OCI-LY7 (cell line): ENCODE measurements around the gene CIITA. TPM values are rescaled to one million over a fixed set of nuclear protein-coding genes. Genes with fewer than 3 reads are reported as not detected.

Experiments
- Bru-seq: library from RNA; stranded (reverse); fragments of 400-500 nt; gene quantifications from one replicate; lab custom pipeline; 2021; lab: Mats Ljungman, UMichigan
- BruChase-seq, 2 experiments: library from RNA; stranded (reverse); fragments of 400-500 nt; gene quantifications; one replicate each; lab custom pipeline; 2021; lab: Mats Ljungman, UMichigan
- BruUV-seq: library from RNA; stranded (reverse); fragments of 400-500 nt; replicated peaks from 2 replicates; lab custom pipeline; 2021; lab: Mats Ljungman, UMichigan
- CTCF ChIA-PET: fragments of 300-600 bp; sonication (Branson Sonifier 250); formaldehyde crosslinking; loops from one replicate; lab custom pipeline; 2022; ENCODE audit warnings: antibody characterized with exemption; ENCODE audit not compliant: unreplicated experiment; lab: Charles Lee
- POLR2A ChIA-PET: fragments of 300-600 bp; sonication (Branson Sonifier 250); formaldehyde crosslinking; loops from one replicate; lab custom pipeline; 2022; ENCODE audit warnings: antibody characterized with exemption; lab: Charles Lee
- DNase-seq: peaks from one replicate; pipeline ENCODE4 v3.0.0-alpha.2; 2015; ENCODE audit warnings: low spot score
- H2AFZ ChIP-seq: fragments of 200-600 bp; sonication (generic), shearing (Covaris generic); 2 replicates; pipeline ENCODE4 v1.6.1; 2014; ENCODE audit warnings: mild to moderate bottlenecking, antibody characterized with exemption, low read length, moderate library complexity
- H3K27ac ChIP-seq: fragments of 200-600 bp; sonication (generic); 2 replicates; pipeline ENCODE4 v1.5.1; 2014; ENCODE audit warnings: mixed run types, low read depth, mild to moderate bottlenecking, moderate library complexity, low read length, inconsistent platforms; ENCODE audit not compliant: poor library complexity, severe bottlenecking
- H3K36me3 ChIP-seq: fragments of 200-600 bp; sonication (generic); 2 replicates; pipeline ENCODE4 v1.6.1; 2014; ENCODE audit warnings: mild to moderate bottlenecking, antibody characterized with exemption, low read length, moderate library complexity, mixed read lengths; ENCODE audit not compliant: insufficient read depth
- H3K4me1 ChIP-seq: fragments of 200-600 bp; sonication (generic); 2 replicates; pipeline ENCODE4 v1.5.1; 2014; ENCODE audit warnings: mild to moderate bottlenecking, low read length; ENCODE audit not compliant: insufficient read depth, poor library complexity, severe bottlenecking
- H3K4me2 ChIP-seq: fragments of 200-600 bp; sonication (generic); 2 replicates; pipeline ENCODE4 v1.6.1; 2014; ENCODE audit warnings: mild to moderate bottlenecking, low read length
- H3K4me3 ChIP-seq: fragments of 200-600 bp; sonication (generic); 2 replicates; pipeline ENCODE4 v1.5.1; 2014; ENCODE audit warnings: mild to moderate bottlenecking, low read depth, low read length; ENCODE audit not compliant: poor library complexity, severe bottlenecking
- H3K79me2 ChIP-seq: fragments of 200-600 bp; sonication (generic); 2 replicates; pipeline ENCODE4 v1.6.1; 2016; ENCODE audit warnings: low read depth, mild to moderate bottlenecking, low read length, moderate library complexity, mixed read lengths; ENCODE audit not compliant: insufficient read depth
- H3K9me2 ChIP-seq: fragments of 200-600 bp; sonication (generic); 2 replicates; pipeline ENCODE4 v1.6.1; 2016; ENCODE audit warnings: mild to moderate bottlenecking, low read length, mixed read lengths; ENCODE audit not compliant: insufficient read depth
- H3K9me3 ChIP-seq: fragments of 200-600 bp; sonication (generic); 2 replicates; pipeline ENCODE4 v1.6.1; 2014; ENCODE audit warnings: mild to moderate bottlenecking, mixed run types, low read length, mixed read lengths
- H4K20me1 ChIP-seq: fragments of 200-600 bp; sonication (generic); 2 replicates; pipeline ENCODE4 v1.6.1; 2014; ENCODE audit warnings: mild to moderate bottlenecking, antibody characterized with exemption, low read length, moderate library complexity, mixed read lengths; ENCODE audit not compliant: insufficient read depth
- CTCF ChIP-seq: fragments of 200-600 bp; sonication (generic); conservative IDR thresholded peaks from 2 replicates; pipeline ENCODE4 v1.5.1; 2014; ENCODE audit warnings: mild to moderate bottlenecking, antibody characterized with exemption, low read length, moderate library complexity, mixed read lengths
- EZH2phosphoT487 ChIP-seq: fragments of 200-600 bp; sonication (generic); IDR thresholded peaks from 2 replicates; pipeline ENCODE4 v1.6.1; 2018; ENCODE audit warnings: low read depth, borderline replicate concordance, mild to moderate bottlenecking, mixed run types, antibody characterized with exemption, low read length, moderate library complexity, mixed read lengths
- intact Hi-C: fragments of 100-400 bp; cut with micrococcal nuclease; formaldehyde crosslinking; loops from one replicate; pipeline ENCODE4 v1.10.0; 2022; ENCODE audit not compliant: unreplicated experiment
- long read RNA-seq: library from polyadenylated mRNA; stranded (forward); transcript quantifications from one replicate; pipeline ENCODE4 v2.0.0, GENCODE V29; 2022
- total RNA-seq, 2 experiments: library from RNA; depleted of rRNA in 1 of 2; stranded (reverse); fragments of >200 nt in 1 of 2; shearing (Covaris generic) in 1 of 2; gene quantifications; 2 replicates each; pipeline ENCODE4 v1.2.3, GENCODE V29; 2014 to 2022

The CIITA gene
- 56.1 and 68.7 TPM in 2 replicates for total RNA-seq (2014; rRNA removed; shearing (Covaris generic))
- total RNA-seq (2022): 101 and 124 TPM in 2 replicates
- percentile 80 among the genes with signal in this experiment for Bru-seq, nascent RNA
- percentile 86 among the genes with signal in this experiment for BruChase-seq, experiment 1, labeled RNA remaining after a 6-hour chase
- percentile 84 among the genes with signal in this experiment for BruChase-seq, experiment 2, labeled RNA remaining after a 2-hour chase
- long read RNA-seq, full-length matches to known transcripts: 5 of 96 reads
- long read RNA-seq, partial matches to known transcripts: 27 of 96 reads
- long read RNA-seq, other reads (novel, unspliced or antisense): 64 of 96 reads

GRCh38 chr16:10876799-10877341 is at the start of gene CIITA:
Gene CIITA, plus strand, starts transcription at chr16:10877202. Its CDS starts 129 bp downstream, at chr16:10877331.
- CTCF ChIA-PET: interaction anchor here (0.6 to 3.9 kb wide), 3 partner anchors 12 to 42 kb away, joined by 3 to 28 read pairs (median 11); no protein-coding TSS in a partner anchor
- TF ChIP-seq EZH2phosphoT487 (no peak), CTCF (no peak)
- Histone ChIP-seq H2AFZ (peak within 1 kb of the TSS; percentile 28; the same call in 1 of the 2 replicates), H3K4me1 (peaks cover 60% of the 10 kb centered on the region), H3K27ac (peak within 1 kb of the TSS; percentile 94), H3K4me3 (peak within 1 kb of the TSS; percentile 87), H3K4me2 (peak within 1 kb of the TSS; percentile 97), H3K79me2 (peaks cover 49% of the 10 kb centered on the region), H3K9me2 (no peaks in the 10 kb centered on the region), H3K9me3 (no peaks in the 10 kb centered on the region), H4K20me1 (peaks cover 30% of the 10 kb centered on the region), H3K36me3 (peaks cover 42% of the 10 kb centered on the region)
- intact Hi-C loops: loop anchor here (1.0 to 5.0 kb wide), 7 partner anchors 9 to 132 kb away; partner anchors contain the start of genes CLEC16A and DEXI
- BruUV-seq: no TSS peak
- POLR2A ChIA-PET: interaction anchor here (0.5 to 4.1 kb wide), 13 partner anchors 10 to 1928 kb away, joined by 3 to 53 read pairs (median 3); partner anchors contain the start of genes DEXI and NUBP1
- peak; percentile 97 for DNase-seq

GRCh38 chr16:10827691-10828341 is 49.2 kb upstream of the CIITA start:
- POLR2A ChIA-PET: no interaction called here
- no peak for TF ChIP-seq EZH2phosphoT487
- TF ChIP-seq CTCF: no peak
- intact Hi-C loops: no loop called here

More at GRCh38 chr16:10827691-10828341, 49.2 kb upstream of the CIITA start:
- no peaks in the 10 kb centered on the region for H3K9me3 ChIP-seq
- H3K36me3 ChIP-seq: no peaks in the 10 kb centered on the region
- no peaks in the 10 kb centered on the region for H4K20me1 ChIP-seq
- BruUV-seq: no TSS peak
- H3K79me2 ChIP-seq: no peaks in the 10 kb centered on the region
- no peak for DNase-seq
- H2AFZ ChIP-seq: no peak overlapping the region
- CTCF ChIA-PET: no interaction called here
- H3K9me2 ChIP-seq: no peaks in the 10 kb centered on the region
- H3K4me2 ChIP-seq: no peak overlapping the region
- no peak overlapping the region for H3K4me3 ChIP-seq
- H3K4me1 ChIP-seq: peaks cover 21% of the 10 kb centered on the region
- no peak overlapping the region for H3K27ac ChIP-seq
